Fibroblast of the aortic adventitia (primary cell): Measurements from ENCODE around the gene NUDT17. TPM values are rescaled to one million over a fixed set of nuclear protein-coding genes. Genes with fewer than 3 reads are reported as not detected.
"Not testable (repeated sequence)": the region's sequence is repeated elsewhere in the genome, so short reads cannot be mapped to it uniquely, and the experiment has no call there.

Experiments used
- DNase-seq: peaks from one replicate; pipeline ENCODE4 v3.0.0-alpha.2; 2010; ENCODE audit warnings: low read depth
- H3K4me3 ChIP-seq: 2 replicates; pipeline ENCODE4 v1.5.1; 2011; ENCODE audit warnings: low read depth, mild to moderate bottlenecking, control low read depth, low read length, moderate library complexity
- total RNA-seq: library from RNA; depleted of rRNA; stranded (reverse); fragments of >200 nt; gene quantifications from 2 replicates; pipeline ENCODE4 v1.2.3, GENCODE V29; 2012; ENCODE audit warnings: low replicate concordance
- TF ChIP-seq, protein P1 (sequence below): IDR thresholded peaks from 2 replicates; pipeline ENCODE4 v1.5.1; 2011; ENCODE audit warnings: mild to moderate bottlenecking, low read length, control low read depth, inconsistent platforms; ENCODE audit not compliant: insufficient read depth

NUDT17 gene
- total RNA-seq, 1 donor: 5.2 TPM

DNA sequence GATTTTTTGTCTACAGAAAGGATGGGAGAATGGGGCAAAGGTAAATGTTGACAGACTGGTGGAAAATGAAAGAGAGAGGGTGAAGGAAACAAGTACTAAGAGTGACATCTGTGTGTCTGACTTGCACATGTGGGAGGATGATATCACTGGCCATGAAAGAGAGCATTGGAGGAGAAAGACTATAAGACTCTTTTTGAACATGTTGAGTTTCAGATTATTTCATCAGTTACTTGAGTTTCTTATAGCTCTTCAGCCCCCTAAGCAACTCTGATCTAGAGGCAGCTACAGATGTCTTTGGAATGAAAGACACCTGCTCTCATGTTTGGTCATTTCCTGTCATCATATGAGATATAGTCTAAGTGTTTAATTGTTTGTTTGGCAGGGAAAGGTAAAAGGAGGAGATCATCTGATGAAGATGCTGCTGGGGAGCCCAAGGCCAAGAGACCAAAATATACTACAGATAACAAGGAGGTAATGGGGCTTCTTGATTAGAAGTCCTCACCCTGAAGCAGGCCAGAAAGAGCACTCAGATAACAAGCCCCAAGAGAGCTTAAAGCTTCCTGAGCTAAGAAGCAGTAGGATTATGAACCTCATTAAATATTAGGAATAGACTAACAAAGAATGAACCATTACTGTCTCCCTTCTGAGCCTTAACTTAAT lies 16.9 kb upstream of the NUDT17 start:
- no peak overlapping the region for H3K4me3 ChIP-seq
- TF ChIP-seq, protein P1, sequence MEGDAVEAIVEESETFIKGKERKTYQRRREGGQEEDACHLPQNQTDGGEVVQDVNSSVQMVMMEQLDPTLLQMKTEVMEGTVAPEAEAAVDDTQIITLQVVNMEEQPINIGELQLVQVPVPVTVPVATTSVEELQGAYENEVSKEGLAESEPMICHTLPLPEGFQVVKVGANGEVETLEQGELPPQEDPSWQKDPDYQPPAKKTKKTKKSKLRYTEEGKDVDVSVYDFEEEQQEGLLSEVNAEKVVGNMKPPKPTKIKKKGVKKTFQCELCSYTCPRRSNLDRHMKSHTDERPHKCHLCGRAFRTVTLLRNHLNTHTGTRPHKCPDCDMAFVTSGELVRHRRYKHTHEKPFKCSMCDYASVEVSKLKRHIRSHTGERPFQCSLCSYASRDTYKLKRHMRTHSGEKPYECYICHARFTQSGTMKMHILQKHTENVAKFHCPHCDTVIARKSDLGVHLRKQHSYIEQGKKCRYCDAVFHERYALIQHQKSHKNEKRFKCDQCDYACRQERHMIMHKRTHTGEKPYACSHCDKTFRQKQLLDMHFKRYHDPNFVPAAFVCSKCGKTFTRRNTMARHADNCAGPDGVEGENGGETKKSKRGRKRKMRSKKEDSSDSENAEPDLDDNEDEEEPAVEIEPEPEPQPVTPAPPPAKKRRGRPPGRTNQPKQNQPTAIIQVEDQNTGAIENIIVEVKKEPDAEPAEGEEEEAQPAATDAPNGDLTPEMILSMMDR: no peak
- no peak for DNase-seq

DNA sequence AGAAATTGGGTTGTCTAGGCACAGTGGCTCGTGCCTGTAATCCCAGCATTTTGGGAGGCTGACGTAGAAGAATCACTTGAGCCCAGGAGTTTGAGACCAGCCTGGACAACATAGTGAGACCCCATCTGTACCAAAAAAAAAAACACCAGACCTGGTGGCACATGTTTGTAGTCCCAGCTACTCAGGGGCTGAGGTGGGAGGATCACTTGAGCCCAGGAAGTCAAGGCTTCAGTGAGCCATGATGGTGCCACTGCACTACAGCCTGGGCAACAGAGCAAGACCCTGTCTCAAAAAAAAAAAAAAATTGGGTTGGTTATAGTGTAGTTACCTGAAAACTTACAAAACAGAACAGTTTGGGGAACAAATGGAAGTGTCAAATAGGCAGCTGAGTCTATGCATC lies 14.6 kb upstream of the NUDT17 start:
- DNase-seq, H3K4me3 ChIP-seq: not testable (repeated sequence)

GRCh38 chr1:145837656-145838055 lies 7.8 kb upstream of the NUDT17 start:
- DNase-seq: no peak
- H3K4me3 ChIP-seq: no peak overlapping the region
- TF ChIP-seq, protein P1: no peak

DNA sequence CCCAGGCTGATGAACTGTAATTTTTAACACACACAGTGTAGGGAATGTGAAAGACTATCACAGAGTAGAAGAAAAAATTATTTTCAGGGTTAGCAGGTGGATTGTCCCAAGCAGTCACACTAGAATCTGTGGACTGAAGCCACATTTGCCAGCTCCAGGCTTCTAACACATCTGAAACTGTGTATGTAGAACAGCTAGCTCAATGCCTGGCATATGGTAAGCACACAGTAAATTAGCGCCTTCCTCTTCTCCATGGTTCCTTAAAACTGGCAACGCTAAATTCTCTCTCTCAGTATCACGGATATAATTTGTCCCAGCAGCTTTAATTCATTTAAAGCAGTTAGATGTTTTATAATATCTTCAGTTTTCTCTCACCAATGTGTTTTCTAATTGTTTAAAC lies 2.4 kb upstream of the NUDT17 start:
- DNase-seq: no peak
- no peak overlapping the region for H3K4me3 ChIP-seq
- TF ChIP-seq, protein P1: no peak

DNA sequence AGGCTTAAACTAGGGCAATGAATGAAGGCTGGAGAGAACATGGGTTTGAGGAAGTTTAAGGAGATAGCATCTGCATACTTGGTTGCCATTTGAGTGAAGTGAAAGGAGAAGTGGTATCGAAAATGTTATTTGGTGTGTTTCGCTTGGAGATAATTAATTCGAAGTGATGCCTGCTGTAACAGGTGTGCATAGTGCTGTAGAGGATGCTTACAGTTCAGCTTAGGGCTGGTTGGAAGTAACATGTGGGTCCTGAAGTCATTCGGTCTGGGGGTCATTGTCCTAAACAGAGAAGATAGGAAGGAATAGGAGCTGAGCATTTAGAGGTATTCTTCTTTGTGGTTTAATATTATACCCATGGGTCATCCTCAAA lies 301 bp upstream of the NUDT17 start:
- DNase-seq: no peak
- TF ChIP-seq, protein P1: no peak

DNA sequence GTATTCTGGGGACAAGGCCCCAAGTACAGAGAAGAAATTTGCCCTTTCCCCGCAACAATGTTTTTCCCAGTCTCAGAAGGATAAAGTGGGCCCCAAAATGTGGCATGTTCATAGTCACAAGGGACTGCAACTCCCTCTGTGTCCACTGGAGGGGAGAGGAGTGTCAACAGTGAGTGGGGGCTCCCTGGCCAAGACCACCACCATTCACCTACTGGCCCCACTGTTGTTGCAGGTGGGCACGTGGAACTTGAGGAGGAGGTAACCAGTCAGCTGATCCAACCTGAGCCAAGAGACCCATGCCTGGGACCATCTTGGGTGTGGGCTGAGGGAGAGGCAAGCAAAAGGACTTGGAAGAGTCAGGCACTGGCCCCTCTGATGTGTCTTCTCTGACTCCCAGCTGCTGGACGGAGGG lies 777 bp downstream of the NUDT17 start:
- DNase-seq: peak; percentile 37
- TF ChIP-seq, protein P1: peak; percentile 78

More for the DNA sequence above, 301 bp upstream of the NUDT17 start:
- peak overlapping the region; percentile 69 for H3K4me3 ChIP-seq

GRCh38 chr1:145847827-145848226 lies 2.4 kb downstream of the NUDT17 start:
- no peak overlapping the region for H3K4me3 ChIP-seq
- no peak for DNase-seq
- TF ChIP-seq, protein P1: no peak

More for the DNA sequence above, 777 bp downstream of the NUDT17 start:
- H3K4me3 ChIP-seq: peak overlapping the region; percentile 69
